AG09309 (cell line): ENCODE data around the gene ZNF417.
A peak's percentile ranks its signal among the peaks of the same experiment; 100 is the strongest.

ENCODE experiments used
- DNase-seq: peaks from one replicate; pipeline ENCODE4 v3.0.0-alpha.2; 2010; ENCODE audit warnings: low read depth
- H3K4me3 ChIP-seq: 2 replicates; pipeline ENCODE4 v1.5.1; 2011; ENCODE audit warnings: mild to moderate bottlenecking, low read depth, low read length, moderate library complexity; ENCODE audit not compliant: control insufficient read depth
- CTCF ChIP-seq: IDR thresholded peaks from 2 replicates; pipeline ENCODE4 v1.5.1; 2011; ENCODE audit warnings: mild to moderate bottlenecking, low read depth, low read length, inconsistent platforms; ENCODE audit not compliant: insufficient read depth, control insufficient read depth; ENCODE audit errors: missing control alignments

Gene ZNF417

GRCh38 chr19:57916168-57916995 lies at the start of gene ZNF417:
Gene ZNF417, minus strand, starts transcription at chr19:57916592. Its CDS starts 181 bp downstream, at chr19:57916411.
- peak; percentile 82 for DNase-seq
- H3K4me3 ChIP-seq: peak within 1 kb of the TSS; percentile 70
- TF ChIP-seq CTCF: peak; percentile 34

GRCh38 chr19:57964761-57965160 lies 48.4 kb upstream of the ZNF417 start:
- no peak overlapping the region for H3K4me3 ChIP-seq
- TF ChIP-seq CTCF: no peak
- no peak for DNase-seq

- TF ChIP-seq CTCF: no peak
- no peak overlapping the region for H3K4me3 ChIP-seq
- DNase-seq: no peak
These were observed 45.4 kb upstream of the ZNF417 start for GRCh38 chr19:57961785-57962184.

GRCh38 chr19:57954996-57955395 lies 38.6 kb upstream of the ZNF417 start:
- no peak overlapping the region for H3K4me3 ChIP-seq
- no peak for DNase-seq
- TF ChIP-seq CTCF: no peak

- no peak overlapping the region for H3K4me3 ChIP-seq
- DNase-seq: no peak
- no peak for TF ChIP-seq CTCF
These were observed 33.3 kb upstream of the ZNF417 start for GRCh38 chr19:57949702-57950101.

- H3K4me3 ChIP-seq: no peak overlapping the region
- DNase-seq: no peak
- no peak for TF ChIP-seq CTCF
These were observed 32.9 kb upstream of the ZNF417 start for GRCh38 chr19:57949296-57949695.
